ENCODE measurements around the gene ASXL3.

- TF ChIP-seq, protein P1, sequence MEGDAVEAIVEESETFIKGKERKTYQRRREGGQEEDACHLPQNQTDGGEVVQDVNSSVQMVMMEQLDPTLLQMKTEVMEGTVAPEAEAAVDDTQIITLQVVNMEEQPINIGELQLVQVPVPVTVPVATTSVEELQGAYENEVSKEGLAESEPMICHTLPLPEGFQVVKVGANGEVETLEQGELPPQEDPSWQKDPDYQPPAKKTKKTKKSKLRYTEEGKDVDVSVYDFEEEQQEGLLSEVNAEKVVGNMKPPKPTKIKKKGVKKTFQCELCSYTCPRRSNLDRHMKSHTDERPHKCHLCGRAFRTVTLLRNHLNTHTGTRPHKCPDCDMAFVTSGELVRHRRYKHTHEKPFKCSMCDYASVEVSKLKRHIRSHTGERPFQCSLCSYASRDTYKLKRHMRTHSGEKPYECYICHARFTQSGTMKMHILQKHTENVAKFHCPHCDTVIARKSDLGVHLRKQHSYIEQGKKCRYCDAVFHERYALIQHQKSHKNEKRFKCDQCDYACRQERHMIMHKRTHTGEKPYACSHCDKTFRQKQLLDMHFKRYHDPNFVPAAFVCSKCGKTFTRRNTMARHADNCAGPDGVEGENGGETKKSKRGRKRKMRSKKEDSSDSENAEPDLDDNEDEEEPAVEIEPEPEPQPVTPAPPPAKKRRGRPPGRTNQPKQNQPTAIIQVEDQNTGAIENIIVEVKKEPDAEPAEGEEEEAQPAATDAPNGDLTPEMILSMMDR (IDR thresholded peaks at IDR 0.05), result no peak
- no peak for TF ChIP-seq POLR2A (IDR thresholded peaks at IDR 0.05)
Measured at GRCh38 chr18:33585431-33585775, 7.4 kb downstream of the ASXL3 start.
